ENCODE measurements around the gene VSIG4.

GRCh38 chrX:66049056-66049455 lies 9.2 kb upstream of the VSIG4 start:
- TF ChIP-seq POLR2A (IDR thresholded peaks at IDR 0.05) (no peak), POLR2AphosphoS5 (IDR thresholded peaks at IDR 0.05) (no peak)

Data from gastroesophageal sphincter (tissue), 2 donors.